ENCODE results near the gene MAGEA2B. TPM values are rescaled to one million over a fixed set of nuclear protein-coding genes. Genes with fewer than 3 reads are reported as not detected.
"Not testable (repeated sequence)": the region's sequence is repeated elsewhere in the genome, so short reads cannot be mapped to it uniquely, and the experiment has no call there.

Gene MAGEA2B
- total RNA-seq, 3 donors from 2014 or later (not counting 1 experiment from before 2014, with no cell fraction given) = not detected

DNA sequence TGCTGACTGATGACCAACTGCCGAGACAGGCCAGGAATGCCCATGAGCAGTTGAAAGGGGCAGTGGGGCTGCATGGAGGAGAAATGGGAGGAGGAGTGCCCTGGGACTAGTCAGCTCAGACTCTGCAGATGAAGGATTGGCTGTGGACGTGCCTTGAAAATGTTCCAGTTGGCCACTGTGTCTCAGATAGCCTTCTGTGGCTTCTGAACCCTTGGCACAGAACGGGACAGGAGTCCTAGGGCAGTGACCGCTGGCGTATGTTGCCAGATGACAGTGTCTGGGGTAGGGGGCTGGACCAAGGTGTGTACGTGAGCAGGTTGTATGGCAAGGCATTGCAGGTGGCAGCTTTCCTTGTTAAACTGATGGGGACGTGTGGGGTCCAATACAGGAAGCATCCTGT, 7.9 kb upstream of the MAGEA2B start:
- H3K4me1 Mint-ChIP-seq; H3K36me3 Mint-ChIP-seq; DNase-seq; H3K27me3 Mint-ChIP-seq (ENCODE audit: low read depth in 2 of 2); ATAC-seq; H3K36me3 ChIP-seq (ENCODE audit: control insufficient read depth, insufficient read depth, low read length); H3K9me3 Mint-ChIP-seq; H3K4me3 ChIP-seq (ENCODE audit: low read length); H3K9me3 ChIP-seq (ENCODE audit: control insufficient read depth, insufficient read depth, low read length); H3K4me3 Mint-ChIP-seq; H3K27ac ChIP-seq (ENCODE audit: low read length); H3K27me3 ChIP-seq (ENCODE audit: control insufficient read depth, insufficient read depth, low read length); intact Hi-C loops (cut with micrococcal nuclease); H3K4me1 ChIP-seq (ENCODE audit: control insufficient read depth, insufficient read depth, low read length); H3K27ac Mint-ChIP-seq: not testable (repeated sequence)
- WGBS (ENCODE audit: insufficient coverage) = 86% methylated on average over 2 of the region's 7 CpGs

DNA sequence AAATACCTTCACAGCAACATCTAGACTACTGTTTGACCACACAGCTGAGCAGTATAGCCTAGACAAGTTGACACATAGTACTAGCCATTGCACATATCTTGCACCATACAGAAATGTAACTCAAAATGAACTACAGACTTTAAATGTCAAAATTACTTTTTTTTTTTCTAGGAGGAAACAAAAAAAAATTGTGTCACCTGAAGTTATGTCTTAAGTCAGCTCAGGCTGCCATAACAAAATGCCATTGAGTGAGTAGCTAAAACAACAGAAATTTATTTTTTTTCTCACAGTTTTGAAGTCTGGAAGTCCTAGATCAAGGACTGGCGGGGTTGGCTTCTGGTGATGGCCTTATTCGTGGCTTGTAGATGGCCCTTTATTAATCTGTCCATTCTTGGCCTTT, 5.3 kb upstream of the MAGEA2B start, which contains the start of gene CSAG2:
TSS of gene CSAG2 (minus strand) at position 101 of the 400 bp plus-strand sequence. CDS start 161 bp downstream, outside the sequence.
- H3K4me1 Mint-ChIP-seq; H3K27ac ChIP-seq (ENCODE audit: low read length); ATAC-seq; H3K4me1 ChIP-seq (ENCODE audit: control insufficient read depth, insufficient read depth, low read length); intact Hi-C loops (cut with micrococcal nuclease); H3K4me3 ChIP-seq (ENCODE audit: low read length); H3K9me3 Mint-ChIP-seq; H3K36me3 ChIP-seq (ENCODE audit: control insufficient read depth, insufficient read depth, low read length); H3K27me3 ChIP-seq (ENCODE audit: control insufficient read depth, insufficient read depth, low read length); H3K4me3 Mint-ChIP-seq; H3K36me3 Mint-ChIP-seq; DNase-seq; H3K27me3 Mint-ChIP-seq (ENCODE audit: low read depth in 2 of 2); H3K27ac Mint-ChIP-seq; H3K9me3 ChIP-seq (ENCODE audit: control insufficient read depth, insufficient read depth, low read length): not testable (repeated sequence)
- no CpG with 5 or more reads among the region's 2 CpGs for WGBS (ENCODE audit: insufficient coverage)

DNA sequence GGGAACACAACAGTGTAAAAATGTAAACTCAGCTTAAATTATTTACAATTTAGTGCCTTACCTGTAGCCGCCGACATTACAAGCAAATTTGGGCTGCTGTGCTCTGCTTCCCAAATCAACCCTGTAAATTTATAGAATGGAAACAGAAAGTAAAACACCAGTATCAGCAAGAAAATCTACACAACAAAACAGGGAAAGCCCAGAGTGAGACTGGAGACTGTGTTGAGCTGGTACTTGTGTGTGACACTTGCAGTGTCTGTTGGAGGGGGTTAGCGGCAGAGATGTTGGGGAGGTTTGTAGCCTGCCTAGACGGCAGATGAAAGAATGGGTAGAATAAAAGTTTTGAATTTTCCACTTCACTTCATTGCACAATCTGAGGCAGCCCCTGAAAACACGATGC, 1.2 kb upstream of the MAGEA2B start:
- H3K27me3 ChIP-seq (ENCODE audit: control insufficient read depth, insufficient read depth, low read length); ATAC-seq; intact Hi-C loops (cut with micrococcal nuclease); H3K4me1 ChIP-seq (ENCODE audit: control insufficient read depth, insufficient read depth, low read length); H3K4me1 Mint-ChIP-seq; H3K27ac Mint-ChIP-seq; H3K36me3 Mint-ChIP-seq; H3K36me3 ChIP-seq (ENCODE audit: control insufficient read depth, insufficient read depth, low read length); H3K27ac ChIP-seq (ENCODE audit: low read length); H3K9me3 Mint-ChIP-seq; DNase-seq; H3K27me3 Mint-ChIP-seq (ENCODE audit: low read depth in 2 of 2); H3K4me3 Mint-ChIP-seq; H3K9me3 ChIP-seq (ENCODE audit: control insufficient read depth, insufficient read depth, low read length); H3K4me3 ChIP-seq (ENCODE audit: low read length): not testable (repeated sequence)
- no CpG with 5 or more reads among the region's 5 CpGs for WGBS (ENCODE audit: insufficient coverage)

DNA sequence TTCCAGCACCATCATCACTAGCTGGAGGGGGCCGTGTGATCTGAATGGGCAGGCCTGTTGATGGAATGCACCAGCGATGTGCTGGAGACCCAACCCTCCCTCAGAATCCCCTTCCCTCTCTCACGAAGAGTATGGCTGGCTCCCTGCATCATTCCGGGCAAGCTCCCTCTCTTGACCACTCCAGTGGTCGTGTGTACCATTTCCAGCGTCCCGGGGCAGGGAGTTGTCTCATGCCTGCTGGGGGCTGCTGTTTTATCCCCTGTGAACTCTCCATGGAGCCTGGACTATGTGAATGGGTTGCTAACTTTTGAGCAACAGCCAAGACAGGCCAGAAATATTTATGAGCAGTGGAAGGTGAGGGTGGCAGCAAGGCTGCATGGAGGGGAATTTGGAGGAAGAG, 11.0 kb downstream of the MAGEA2B start:
- intact Hi-C loops (cut with micrococcal nuclease) = no loop called here
- 88% methylated on average over 5 of the region's 7 CpGs for WGBS (ENCODE audit: insufficient coverage)

More for the DNA sequence above, 11.0 kb downstream of the MAGEA2B start:
- Mint-ChIP-seq H3K36me3 (no peaks in the 10 kb centered on the region), H3K4me3 (no peak overlapping the region), H3K27ac (no peak overlapping the region), H3K4me1 (no peaks in the 10 kb centered on the region), H3K9me3 (no peaks in the 10 kb centered on the region), H3K27me3 (ENCODE audit: low read depth in 2 of 2) (peaks cover 0 to 17% of the 10 kb centered on the region in 2 donors)
- H3K9me3 ChIP-seq (ENCODE audit: control insufficient read depth, insufficient read depth, low read length) = no peaks in the 10 kb centered on the region
- no peak overlapping the region for H3K27ac ChIP-seq (ENCODE audit: low read length)
- DNase-seq (no peak), ATAC-seq (no peak)
- no peak for TF ChIP-seq CTCF (IDR thresholded peaks at IDR 0.05)
- no peaks in the 10 kb centered on the region for H3K27me3 ChIP-seq (ENCODE audit: control insufficient read depth, insufficient read depth, low read length)
- H3K4me1 ChIP-seq (ENCODE audit: control insufficient read depth, insufficient read depth, low read length) = no peaks in the 10 kb centered on the region
- H3K36me3 ChIP-seq (ENCODE audit: control insufficient read depth, insufficient read depth, low read length) = no peaks in the 10 kb centered on the region
- H3K4me3 ChIP-seq (ENCODE audit: low read length) = no peak overlapping the region
